Hepatocyte (in vitro differentiated cells): ENCODE results near the gene HORMAD2. TPM values are rescaled to one million over a fixed set of nuclear protein-coding genes. Genes with fewer than 3 reads are reported as not detected.
A peak's percentile ranks its signal among the peaks of the same experiment; 100 is the strongest.

ENCODE experiments used
- DNase-seq: peaks from one replicate; pipeline ENCODE4 v3.0.0-alpha.2; 2016; ENCODE audit warnings: low spot score
- H2AFZ ChIP-seq: fragments of 200-600 bp; sonication (generic); 2 replicates; pipeline ENCODE4 v1.6.0; 2016; ENCODE audit warnings: antibody characterized with exemption, mild to moderate bottlenecking
- H3K27ac ChIP-seq: fragments of 200-600 bp; sonication (generic); 2 replicates; pipeline ENCODE4 v1.5.1; 2016; ENCODE audit warnings: mild to moderate bottlenecking
- H3K27me3 ChIP-seq: fragments of 200-600 bp; sonication (generic); 2 replicates; pipeline ENCODE4 v1.6.1; 2016
- H3K36me3 ChIP-seq: fragments of 200-600 bp; sonication (generic); replicated peaks from 2 replicates; pipeline ENCODE4 v1.5.1; 2016; ENCODE audit warnings: low read depth; ENCODE audit not compliant: insufficient read depth
- H3K4me1 ChIP-seq: fragments of 200-600 bp; sonication (generic); 2 replicates; pipeline ENCODE4 v1.5.1; 2016; ENCODE audit warnings: mild to moderate bottlenecking, moderate library complexity; ENCODE audit not compliant: insufficient read depth
- H3K4me2 ChIP-seq: fragments of 200-600 bp; sonication (generic); 2 replicates; pipeline ENCODE4 v1.6.0; 2016
- H3K4me3 ChIP-seq: fragments of 200-600 bp; sonication (generic); 2 replicates; pipeline ENCODE4 v1.5.1; 2016; ENCODE audit warnings: mild to moderate bottlenecking
- H3K79me2 ChIP-seq: fragments of 200-600 bp; sonication (generic); 2 replicates; pipeline ENCODE4 v1.6.0; 2017; ENCODE audit warnings: mild to moderate bottlenecking
- H3K9me2 ChIP-seq: fragments of 200-600 bp; sonication (generic); replicated peaks from 2 replicates; pipeline ENCODE4 v1.6.0; 2017; ENCODE audit warnings: mild to moderate bottlenecking; ENCODE audit not compliant: insufficient read depth
- H3K9me3 ChIP-seq: fragments of 200-600 bp; sonication (generic); 2 replicates; pipeline ENCODE4 v1.5.1; 2016; ENCODE audit warnings: low read depth, mild to moderate bottlenecking
- H4K20me1 ChIP-seq: fragments of 200-600 bp; sonication (generic); 2 replicates; pipeline ENCODE4 v1.6.0; 2016; ENCODE audit warnings: mild to moderate bottlenecking; ENCODE audit not compliant: insufficient read depth, poor library complexity, severe bottlenecking
- EZH2 ChIP-seq: fragments of 200-600 bp; sonication (generic); IDR thresholded peaks from 2 replicates; pipeline ENCODE4 v1.6.1; 2016; ENCODE audit warnings: antibody characterized with exemption, mild to moderate bottlenecking, borderline replicate concordance
- EZH2phosphoT487 ChIP-seq: fragments of 200-600 bp; sonication (generic); IDR thresholded peaks from one replicate; pipeline ENCODE4 v1.6.1; 2018; ENCODE audit warnings: antibody characterized with exemption, mild to moderate bottlenecking, low read depth, moderate library complexity; ENCODE audit not compliant: unreplicated experiment, severe bottlenecking
- WGBS: methylation state at CpG from one replicate; pipeline ENCODE4 v1.1.6; 2016; ENCODE audit warnings: low lambda C conversion rate; ENCODE audit errors: missing lambda C conversion rate; 5-methylcytosine and 5-hydroxymethylcytosine counted together
- polyA plus RNA-seq: library from polyadenylated mRNA; unstranded; fragments of >200 nt; fragmentation: Nextera tagmentation; extraction: Ambion mirVana; gene quantifications from 2 replicates; pipeline ENCODE4 v1.2.1, GENCODE V29; 2016
- total RNA-seq: library from RNA; depleted of rRNA; stranded (reverse); fragments of >200 nt; gene quantifications from 2 replicates; pipeline ENCODE4 v1.2.3, GENCODE V29; 2014
- TF ChIP-seq, protein P1 (sequence below): fragments of 200-600 bp; sonication (generic); IDR thresholded peaks from 2 replicates; pipeline ENCODE4 v1.5.1; 2016; ENCODE audit warnings: antibody characterized with exemption, mild to moderate bottlenecking; ENCODE audit not compliant: poor library complexity

The HORMAD2 gene
- total and polyA plus RNA-seq, 2 experiments from 2014 or later: not detected

DNA sequence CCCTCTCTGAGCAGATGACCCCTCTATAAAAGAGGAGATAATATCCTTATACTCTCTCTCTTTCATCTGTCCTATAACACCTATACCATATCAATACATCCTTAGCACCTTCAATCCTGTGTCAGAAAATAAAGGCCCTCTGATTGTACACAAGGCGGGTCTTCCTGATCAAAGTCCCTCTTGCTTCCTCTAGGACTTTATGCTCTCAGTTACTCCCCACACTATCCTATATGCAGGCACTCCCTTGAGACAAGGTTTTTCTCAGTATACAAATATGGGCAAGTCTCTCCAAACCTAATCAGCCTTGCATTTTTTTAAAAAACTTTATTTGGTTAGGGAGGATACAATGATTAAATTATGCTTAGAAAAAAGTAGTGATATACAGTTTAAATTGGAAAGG, 17.3 kb upstream of the HORMAD2 start:
- Histone ChIP-seq H3K4me1 (no peaks in the 10 kb centered on the region), H4K20me1 (no peaks in the 10 kb centered on the region), H3K9me3 (no peaks in the 10 kb centered on the region), H3K79me2 (no peaks in the 10 kb centered on the region), H2AFZ (no peak overlapping the region), H3K9me2 (no peaks in the 10 kb centered on the region), H3K4me3 (no peak overlapping the region), H3K36me3 (no peaks in the 10 kb centered on the region), H3K4me2 (no peak overlapping the region), H3K27ac (peak overlapping the region; percentile 46), H3K27me3 (no peaks in the 10 kb centered on the region)
- no peak for DNase-seq
- TF ChIP-seq EZH2 (no peak), EZH2phosphoT487 (no peak)
- TF ChIP-seq, protein P1, sequence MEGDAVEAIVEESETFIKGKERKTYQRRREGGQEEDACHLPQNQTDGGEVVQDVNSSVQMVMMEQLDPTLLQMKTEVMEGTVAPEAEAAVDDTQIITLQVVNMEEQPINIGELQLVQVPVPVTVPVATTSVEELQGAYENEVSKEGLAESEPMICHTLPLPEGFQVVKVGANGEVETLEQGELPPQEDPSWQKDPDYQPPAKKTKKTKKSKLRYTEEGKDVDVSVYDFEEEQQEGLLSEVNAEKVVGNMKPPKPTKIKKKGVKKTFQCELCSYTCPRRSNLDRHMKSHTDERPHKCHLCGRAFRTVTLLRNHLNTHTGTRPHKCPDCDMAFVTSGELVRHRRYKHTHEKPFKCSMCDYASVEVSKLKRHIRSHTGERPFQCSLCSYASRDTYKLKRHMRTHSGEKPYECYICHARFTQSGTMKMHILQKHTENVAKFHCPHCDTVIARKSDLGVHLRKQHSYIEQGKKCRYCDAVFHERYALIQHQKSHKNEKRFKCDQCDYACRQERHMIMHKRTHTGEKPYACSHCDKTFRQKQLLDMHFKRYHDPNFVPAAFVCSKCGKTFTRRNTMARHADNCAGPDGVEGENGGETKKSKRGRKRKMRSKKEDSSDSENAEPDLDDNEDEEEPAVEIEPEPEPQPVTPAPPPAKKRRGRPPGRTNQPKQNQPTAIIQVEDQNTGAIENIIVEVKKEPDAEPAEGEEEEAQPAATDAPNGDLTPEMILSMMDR: no peak
- WGBS: 68% methylated on average over 1 of the region's 1 CpG

DNA sequence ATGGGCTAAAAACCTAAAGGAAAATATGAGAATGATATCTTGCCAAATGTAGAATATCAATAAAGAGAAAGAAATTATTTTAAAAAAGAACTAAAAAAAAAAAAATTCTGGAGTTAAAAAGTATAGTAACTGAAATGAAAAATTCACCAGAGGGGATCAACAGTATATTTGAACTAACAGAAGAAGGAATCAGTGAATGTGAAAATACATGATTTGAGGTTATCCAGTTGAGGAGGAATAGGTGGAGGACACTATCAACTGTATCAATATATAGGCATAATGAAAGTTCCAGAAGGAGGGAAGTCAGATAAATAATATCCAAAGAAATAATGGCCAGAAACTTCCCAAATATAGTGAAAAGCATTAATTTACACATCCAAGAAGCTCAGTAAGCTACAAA, 16.1 kb upstream of the HORMAD2 start:
- Histone ChIP-seq H3K4me1 (no peaks in the 10 kb centered on the region), H3K27me3 (no peaks in the 10 kb centered on the region), H3K36me3 (no peaks in the 10 kb centered on the region), H4K20me1 (no peaks in the 10 kb centered on the region), H3K4me2 (no peak overlapping the region), H3K79me2 (no peaks in the 10 kb centered on the region), H3K9me2 (no peaks in the 10 kb centered on the region), H3K27ac (no peak overlapping the region), H3K9me3 (no peaks in the 10 kb centered on the region), H3K4me3 (no peak overlapping the region), H2AFZ (no peak overlapping the region)
- TF ChIP-seq, protein P1: no peak
- TF ChIP-seq EZH2phosphoT487 (no peak), EZH2 (no peak)
- DNase-seq: no peak

DNA sequence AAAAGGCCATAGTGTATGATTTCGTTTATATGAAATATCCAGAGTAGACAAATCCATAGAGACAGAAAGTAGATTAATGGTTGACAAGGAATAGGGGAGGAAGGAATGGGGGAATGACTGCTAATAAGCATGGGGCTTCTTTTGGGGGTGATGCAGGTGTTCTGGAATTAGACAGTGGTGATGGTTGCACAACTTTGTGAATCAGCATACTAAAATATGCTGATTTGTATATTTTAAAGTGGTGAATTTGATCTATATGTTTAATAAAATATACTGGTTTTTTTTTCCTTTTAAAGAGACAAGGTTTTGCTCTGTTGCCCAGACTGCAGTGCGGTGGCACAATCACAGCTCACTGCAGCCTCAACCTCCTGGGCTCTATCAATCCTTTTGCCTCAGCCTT, 6.5 kb upstream of the HORMAD2 start:
- no peak overlapping the region for H3K27ac ChIP-seq
- H3K36me3 ChIP-seq: no peaks in the 10 kb centered on the region
- TF ChIP-seq EZH2phosphoT487 (no peak), EZH2 (no peak)
- TF ChIP-seq, protein P1: no peak
- H3K4me3 ChIP-seq: no peak overlapping the region
- no peaks in the 10 kb centered on the region for H3K9me2 ChIP-seq
- DNase-seq: no peak
- H3K27me3 ChIP-seq: peaks cover 6% of the 10 kb centered on the region
- H3K4me1 ChIP-seq: peaks cover 6% of the 10 kb centered on the region
- H4K20me1 ChIP-seq: no peaks in the 10 kb centered on the region
- H3K9me3 ChIP-seq: no peaks in the 10 kb centered on the region
- H3K79me2 ChIP-seq: no peaks in the 10 kb centered on the region
- no peak overlapping the region for H2AFZ ChIP-seq
- no peak overlapping the region for H3K4me2 ChIP-seq
- 78% methylated on average over 2 of the region's 2 CpGs for WGBS

DNA sequence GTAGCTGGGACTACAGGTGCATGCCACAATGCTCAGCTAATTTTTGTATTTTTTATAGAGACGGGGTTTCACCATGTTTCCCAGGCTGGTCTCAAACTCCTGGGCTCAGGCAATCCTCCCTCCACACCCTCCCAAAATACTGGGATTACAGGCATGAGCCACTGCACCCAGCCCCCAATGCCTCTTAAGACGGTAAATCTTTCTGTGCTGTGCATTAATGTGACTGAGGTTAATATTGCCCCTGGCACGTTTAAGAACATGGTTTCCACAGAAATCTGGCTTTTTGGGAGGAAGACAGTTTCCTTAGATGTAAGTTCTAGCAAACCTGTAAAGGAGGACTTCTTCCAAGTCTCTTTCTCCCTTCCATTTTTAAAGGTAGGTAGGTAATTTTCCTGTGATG, 6.1 kb upstream of the HORMAD2 start:
- Histone ChIP-seq H3K27me3 (peaks cover 6% of the 10 kb centered on the region), H3K9me3 (no peaks in the 10 kb centered on the region), H3K4me2 (no peak overlapping the region), H3K36me3 (no peaks in the 10 kb centered on the region), H3K79me2 (no peaks in the 10 kb centered on the region), H3K27ac (no peak overlapping the region), H2AFZ (no peak overlapping the region), H3K4me3 (no peak overlapping the region), H4K20me1 (no peaks in the 10 kb centered on the region), H3K4me1 (peaks cover 6% of the 10 kb centered on the region), H3K9me2 (no peaks in the 10 kb centered on the region)
- DNase-seq: no peak
- WGBS: 68% methylated on average over 3 of the region's 3 CpGs
- TF ChIP-seq EZH2phosphoT487 (no peak), EZH2 (no peak)
- TF ChIP-seq, protein P1: no peak
